K562 (cell line): ENCODE results near the gene SPTBN5. TPM values are rescaled to one million over a fixed set of nuclear protein-coding genes. Genes with fewer than 3 reads are reported as not detected.

Source experiments
- ATAC-seq: fragments of 200-7000 bp; cut with Tn5 transposase; 3 replicates; pipeline ENCODE4 v1.9.1; 2020; ENCODE audit warnings: moderate library complexity
- BruUV-seq: library from RNA; stranded (reverse); fragments of 400-500 nt; replicated peaks from 2 replicates; lab custom pipeline; 2021; lab: Mats Ljungman, UMichigan
- CTCF ChIA-PET: fragments of 300-600 bp; formaldehyde crosslinking; extraction: SDS; loops from one replicate; lab custom pipeline; 2021; ENCODE audit warnings: low intra/inter-chr PET ratio; lab: Yijun Ruan, JAX
- POLR2A ChIA-PET: fragments of 300-600, 350-650 bp; sonication (Branson Sonifier 250); formaldehyde crosslinking; extraction: SDS; loops from one replicate; lab custom pipeline; 2021; ENCODE audit warnings: antibody characterized with exemption, inconsistent platforms; lab: Yijun Ruan, JAX
- DNase-seq, 4 experiments: peaks; one replicate each; pipeline versions ENCODE4 v3.0.0 to v3.0.0-alpha.2; 2011 to 2018; ENCODE audit warnings: low spot score in 3 of 4, mixed read lengths in 3 of 4; ENCODE audit errors: extremely low read depth in 1 of 4
- FAIRE-seq: peaks from 2 replicates; lab custom pipeline; 2011; peaks lifted over from hg19 to GRCh38; lab: Jason Lieb, UNC
- H2AFZ ChIP-seq: 2 replicates; pipeline ENCODE4 v1.6.0; 2011; ENCODE audit warnings: low read depth, low read length, control low read depth, inconsistent platforms
- H3K27ac ChIP-seq: fragments of 200-600 bp; 3 replicates; pipeline ENCODE4 v1.8.0; 2011; ENCODE audit warnings: low read depth, mild to moderate bottlenecking, control low read depth, inconsistent platforms, low read length, moderate library complexity, mixed read lengths; ENCODE audit errors: extremely low read depth
- H3K27me3 ChIP-seq, 2 experiments: fragments of 300-600 bp in 1 of 2; 2 replicates in 1 of 2; 3 replicates in 1 of 2; pipeline versions ENCODE4 v1.6.0 to v1.8.0; 2011; ENCODE audit warnings: inconsistent platforms in 2 of 2, low read length in 2 of 2, mild to moderate bottlenecking in 1 of 2, mixed read lengths in 1 of 2, moderate library complexity in 1 of 2; ENCODE audit not compliant: control insufficient read depth in 2 of 2, insufficient read depth in 2 of 2
- H3K36me3 ChIP-seq: fragments of 300-600 bp; 3 replicates; pipeline ENCODE4 v1.8.0; 2011; ENCODE audit warnings: mild to moderate bottlenecking, low read length, inconsistent platforms; ENCODE audit not compliant: control insufficient read depth, insufficient read depth
- H3K4me1 ChIP-seq, 2 experiments: fragments of 200-600 bp in 1 of 2; replicated peaks in 1 of 2; 2 replicates in 1 of 2; 3 replicates in 1 of 2; pipeline versions ENCODE4 v1.5.1 to v1.8.0; 2011; ENCODE audit warnings: inconsistent platforms in 2 of 2, low read length in 2 of 2, mild to moderate bottlenecking in 1 of 2, mixed read lengths in 1 of 2, moderate library complexity in 1 of 2; ENCODE audit not compliant: control insufficient read depth in 2 of 2, insufficient read depth in 2 of 2
- H3K4me2 ChIP-seq: 2 replicates; pipeline ENCODE4 v1.6.1; 2011; ENCODE audit warnings: low read length, control low read depth, inconsistent platforms, mixed read lengths; ENCODE audit not compliant: insufficient read depth
- H3K4me3 ChIP-seq: fragments of 200-600 bp; sonication (generic), shearing (Covaris generic); 2 replicates; pipeline ENCODE4 v1.5.1; 2016; ENCODE audit warnings: control low read depth, inconsistent platforms
- H3K79me2 ChIP-seq: fragments of 200-600 bp; 3 replicates; pipeline ENCODE4 v1.8.0; 2011; ENCODE audit warnings: low read length, inconsistent platforms; ENCODE audit not compliant: control insufficient read depth, insufficient read depth
- H3K9ac ChIP-seq, 2 experiments: 2 replicates each; pipeline versions ENCODE4 v1.6.0 to v1.6.1; 2011; ENCODE audit warnings: low read depth in 2 of 2, low read length in 2 of 2, control low read depth in 1 of 2, inconsistent platforms in 1 of 2, mild to moderate bottlenecking in 1 of 2, mixed read lengths in 1 of 2; ENCODE audit not compliant: insufficient read depth in 1 of 2
- H3K9me1 ChIP-seq: one replicate; pipeline ENCODE4 v1.6.0; 2011; ENCODE audit warnings: inconsistent platforms, mild to moderate bottlenecking, low read length, moderate library complexity; ENCODE audit not compliant: control insufficient read depth, insufficient read depth
- H3K9me3 ChIP-seq: replicated peaks from 2 replicates; pipeline ENCODE4 v1.5.1; 2011; ENCODE audit warnings: low read depth, low read length, inconsistent platforms; ENCODE audit not compliant: control insufficient read depth, insufficient read depth
- H4K20me1 ChIP-seq: replicated peaks from 2 replicates; pipeline ENCODE4 v1.6.1; 2011; ENCODE audit warnings: low read length, inconsistent platforms, mixed read lengths; ENCODE audit not compliant: control insufficient read depth, insufficient read depth
- ARID3B ChIP-seq: fragments of 250-450 bp; sonication (Bioruptor Pico); IDR thresholded peaks from 2 replicates; pipeline ENCODE4 v1.4.0; 2020; ENCODE audit warnings: borderline replicate concordance
- POLR2B ChIP-seq: fragments of 450-650 bp; IDR thresholded peaks from 2 replicates; pipeline ENCODE4 v1.6.1; 2018; ENCODE audit warnings: low read depth; ENCODE audit not compliant: partially characterized antibody
- RBM22 ChIP-seq: fragments of 200-400 bp; formaldehyde crosslinking; IDR thresholded peaks from 2 replicates; pipeline ENCODE4 v1.6.1; 2018; ENCODE audit warnings: low read length, low read depth; ENCODE audit not compliant: poor library complexity, severe bottlenecking
- SPI1 ChIP-seq: IDR thresholded peaks from 2 replicates; pipeline ENCODE4 v1.6.1; 2011; ENCODE audit warnings: low read depth, low read length, control low read depth, borderline replicate concordance
- SREBF2 ChIP-seq: sonication (generic); formaldehyde crosslinking; IDR thresholded peaks from 2 replicates; pipeline ENCODE4 v1.4.0; 2020; ENCODE audit warnings: mild to moderate bottlenecking, missing genetic modification reagents
- TEAD2 ChIP-seq: fragments of 450-650 bp; IDR thresholded peaks from 2 replicates; pipeline ENCODE4 v1.6.1; 2016; ENCODE audit warnings: missing genetic modification characterization, control low read depth, missing compliant biosample characterization
- ZBTB9 ChIP-seq: fragments of 450-650 bp; formaldehyde crosslinking; IDR thresholded peaks from 2 replicates; pipeline ENCODE4 v1.4.0; 2020; ENCODE audit warnings: mild to moderate bottlenecking, moderate library complexity
- WGBS: fragments of 100-300 bp; shearing (Covaris generic); methylation state at CpG from one replicate; pipeline ENCODE4 v1.1.6; 2016; ENCODE audit warnings: low coverage, mixed read lengths; ENCODE audit not compliant: insufficient coverage; ENCODE audit errors: missing lambda C conversion rate; 5-methylcytosine and 5-hydroxymethylcytosine counted together
- in situ Hi-C: fragments of 300-500 bp; cut with MboI; formaldehyde crosslinking; loops from 4 replicates; pipeline ENCODE4 v1.15.0; 2018; ENCODE audit warnings: inconsistent platforms, mixed read lengths
- intact Hi-C: fragments of 100-400 bp; cut with micrococcal nuclease; formaldehyde crosslinking; loops from 2 replicates; pipeline ENCODE4 v1.14.2; 2022
- polyA plus RNA-seq, 8 experiments: library from polyadenylated mRNA; depleted of rRNA in 4 of 8; stranded (reverse) in 5 of 8; unstranded in 3 of 8; fragments of >200 nt; fragmentation: Nextera tagmentation in 2 of 8; fragmentation: Illumina TruSeq in 1 of 8; extraction: Ambion mirVana in 2 of 8; extraction: Trizol in 1 of 8; gene quantifications; 2 replicates each; pipeline versions ENCODE4 v1.2.1 to v1.2.3, GENCODE V29; 2011 to 2014; ENCODE audit warnings: inconsistent platforms in 1 of 8, missing spikeins in 1 of 8
- total RNA-seq, 7 experiments: library from RNA; depleted of rRNA in 6 of 7; stranded (reverse); fragments of >200 nt in 6 of 7; fragmentation: Illumina TruSeq in 2 of 7; extraction: Trizol in 2 of 7; gene quantifications; 2 replicates each; pipeline versions ENCODE4 v1.2.1 to v1.2.3, GENCODE V29; 2011 to 2021; ENCODE audit warnings: low replicate concordance in 1 of 7
- TF ChIP-seq, protein P1 (sequence below): fragments of 450-650 bp; formaldehyde crosslinking; IDR thresholded peaks from 2 replicates; pipeline ENCODE4 v1.4.0; 2020; ENCODE audit warnings: mild to moderate bottlenecking
- TF ChIP-seq, protein P2 (sequence below): sonication (generic); formaldehyde crosslinking; IDR thresholded peaks from 2 replicates; pipeline ENCODE4 v1.8.0; 2022; ENCODE audit warnings: mild to moderate bottlenecking, low read depth, missing genetic modification reagents
- TF ChIP-seq, protein P3 (sequence below): IDR thresholded peaks from 2 replicates; pipeline ENCODE4 v1.6.1; 2014; ENCODE audit warnings: antibody characterized with exemption
- TF ChIP-seq, protein P4 (sequence below): sonication (generic); formaldehyde crosslinking; IDR thresholded peaks from 2 replicates; pipeline ENCODE4 v1.8.1; 2023; ENCODE audit warnings: mild to moderate bottlenecking, missing genetic modification reagents

The SPTBN5 gene
- total and polyA plus RNA-seq, 9 of the 15 experiments (the other 6 are each of a cell fraction or from before 2014, with no cell fraction given): 0.02 TPM; not detected in 8

GRCh38 chr15:41913256-41913655 lies 19.4 kb upstream of the SPTBN5 start:
- no TSS peak for BruUV-seq
- ChIA-PET CTCF (no interaction called here), POLR2A (interaction anchor here (0.7 to 1.0 kb wide), 2 partner anchors 13 to 59 kb away, joined by 3 read pairs; no protein-coding TSS in a partner anchor)
- no peaks in the 10 kb centered on the region for H3K27me3 ChIP-seq
- H3K27ac ChIP-seq: no peak overlapping the region
- in situ Hi-C loops (no loop called here), intact Hi-C loops (no loop called here)
- H3K79me2 ChIP-seq: no peaks in the 10 kb centered on the region
- 79% methylated on average over 3 of the region's 3 CpGs for WGBS
- peaks cover 4% of the 10 kb centered on the region for H3K9me1 ChIP-seq
- H2AFZ ChIP-seq: no peak overlapping the region
- no peak overlapping the region for H3K9ac ChIP-seq
- H3K4me1 ChIP-seq: peaks cover 7 to 9% of the 10 kb centered on the region in 2 experiments; a peak in 4 of 5 replicates
- no peaks in the 10 kb centered on the region for H3K9me3 ChIP-seq
- H3K36me3 ChIP-seq: peaks cover 24% of the 10 kb centered on the region; the same call in 2 of the 3 replicates
- no peak overlapping the region for H3K4me2 ChIP-seq
- H3K4me3 ChIP-seq: no peak overlapping the region
- no peak for DNase-seq
- FAIRE-seq: no peak
- ATAC-seq: no peak
- H4K20me1 ChIP-seq: peaks cover 3% of the 10 kb centered on the region; the same call in 1 of the 2 replicates
- TF ChIP-seq, protein P1, sequence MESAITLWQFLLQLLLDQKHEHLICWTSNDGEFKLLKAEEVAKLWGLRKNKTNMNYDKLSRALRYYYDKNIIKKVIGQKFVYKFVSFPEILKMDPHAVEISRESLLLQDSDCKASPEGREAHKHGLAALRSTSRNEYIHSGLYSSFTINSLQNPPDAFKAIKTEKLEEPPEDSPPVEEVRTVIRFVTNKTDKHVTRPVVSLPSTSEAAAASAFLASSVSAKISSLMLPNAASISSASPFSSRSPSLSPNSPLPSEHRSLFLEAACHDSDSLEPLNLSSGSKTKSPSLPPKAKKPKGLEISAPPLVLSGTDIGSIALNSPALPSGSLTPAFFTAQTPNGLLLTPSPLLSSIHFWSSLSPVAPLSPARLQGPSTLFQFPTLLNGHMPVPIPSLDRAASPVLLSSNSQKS: no peak
- no peak for TF ChIP-seq ZBTB9 (CRISPR knock-in tag)
- no peak for TF ChIP-seq ARID3B
- no peak for TF ChIP-seq SREBF2
- TF ChIP-seq, protein P2, sequence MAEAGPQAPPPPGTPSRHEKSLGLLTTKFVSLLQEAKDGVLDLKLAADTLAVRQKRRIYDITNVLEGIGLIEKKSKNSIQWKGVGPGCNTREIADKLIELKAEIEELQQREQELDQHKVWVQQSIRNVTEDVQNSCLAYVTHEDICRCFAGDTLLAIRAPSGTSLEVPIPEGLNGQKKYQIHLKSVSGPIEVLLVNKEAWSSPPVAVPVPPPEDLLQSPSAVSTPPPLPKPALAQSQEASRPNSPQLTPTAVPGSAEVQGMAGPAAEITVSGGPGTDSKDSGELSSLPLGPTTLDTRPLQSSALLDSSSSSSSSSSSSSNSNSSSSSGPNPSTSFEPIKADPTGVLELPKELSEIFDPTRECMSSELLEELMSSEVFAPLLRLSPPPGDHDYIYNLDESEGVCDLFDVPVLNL: no peak
- TF ChIP-seq SPI1: no peak
- TF ChIP-seq, protein P3, sequence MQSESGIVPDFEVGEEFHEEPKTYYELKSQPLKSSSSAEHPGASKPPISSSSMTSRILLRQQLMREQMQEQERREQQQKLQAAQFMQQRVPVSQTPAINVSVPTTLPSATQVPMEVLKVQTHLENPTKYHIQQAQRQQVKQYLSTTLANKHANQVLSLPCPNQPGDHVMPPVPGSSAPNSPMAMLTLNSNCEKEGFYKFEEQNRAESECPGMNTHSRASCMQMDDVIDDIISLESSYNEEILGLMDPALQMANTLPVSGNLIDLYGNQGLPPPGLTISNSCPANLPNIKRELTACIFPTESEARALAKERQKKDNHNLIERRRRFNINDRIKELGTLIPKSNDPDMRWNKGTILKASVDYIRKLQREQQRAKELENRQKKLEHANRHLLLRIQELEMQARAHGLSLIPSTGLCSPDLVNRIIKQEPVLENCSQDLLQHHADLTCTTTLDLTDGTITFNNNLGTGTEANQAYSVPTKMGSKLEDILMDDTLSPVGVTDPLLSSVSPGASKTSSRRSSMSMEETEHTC: no peak
- TF ChIP-seq, protein P4, sequence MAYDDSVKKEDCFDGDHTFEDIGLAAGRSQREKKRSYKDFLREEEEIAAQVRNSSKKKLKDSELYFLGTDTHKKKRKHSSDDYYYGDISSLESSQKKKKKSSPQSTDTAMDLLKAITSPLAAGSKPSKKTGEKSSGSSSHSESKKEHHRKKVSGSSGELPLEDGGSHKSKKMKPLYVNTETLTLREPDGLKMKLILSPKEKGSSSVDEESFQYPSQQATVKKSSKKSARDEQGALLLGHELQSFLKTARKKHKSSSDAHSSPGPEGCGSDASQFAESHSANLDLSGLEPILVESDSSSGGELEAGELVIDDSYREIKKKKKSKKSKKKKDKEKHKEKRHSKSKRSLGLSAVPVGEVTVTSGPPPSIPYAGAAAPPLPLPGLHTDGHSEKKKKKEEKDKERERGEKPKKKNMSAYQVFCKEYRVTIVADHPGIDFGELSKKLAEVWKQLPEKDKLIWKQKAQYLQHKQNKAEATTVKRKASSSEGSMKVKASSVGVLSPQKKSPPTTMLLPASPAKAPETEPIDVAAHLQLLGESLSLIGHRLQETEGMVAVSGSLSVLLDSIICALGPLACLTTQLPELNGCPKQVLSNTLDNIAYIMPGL (CRISPR knock-in tag): no peak
- TF ChIP-seq RBM22: no peak
- TF ChIP-seq POLR2B: no peak
- no peak for TF ChIP-seq TEAD2 (tag)
